ENCODE measurements around the gene SLC2A9.

- TF ChIP-seq CTCF (conservative IDR thresholded peaks at IDR 0.05; ENCODE audit: low read depth, low read length), result no peak
- no peak for TF ChIP-seq POLR2A (IDR thresholded peaks at IDR 0.05; ENCODE audit: low read depth, low read length)
- no peak for TF ChIP-seq RFX5 (IDR thresholded peaks at IDR 0.05; ENCODE audit: low read depth, low read length)
- TF ChIP-seq RCOR1 (IDR thresholded peaks at IDR 0.05; ENCODE audit: insufficient replicate concordance, low read length), result no peak
- no peak for TF ChIP-seq SMC3 (IDR thresholded peaks at IDR 0.05; ENCODE audit: low read depth, low read length)
These were observed 11.3 kb downstream of the SLC2A9 start for GRCh38 chr4:10009861-10010500.
